GM12878 (cell line): ENCODE data around the gene KIF11. TPM values are rescaled to one million over a fixed set of nuclear protein-coding genes. Genes with fewer than 3 reads are reported as not detected.

Experiments
- ATAC-seq: fragments of 200-7000 bp; cut with Tn5 transposase; 3 replicates; pipeline ENCODE4 v1.9.1; 2020; ENCODE audit warnings: mild to moderate bottlenecking, moderate library complexity
- BruUV-seq: library from RNA; stranded (reverse); fragments of 400-500 nt; replicated peaks from 2 replicates; lab custom pipeline; 2021; lab: Mats Ljungman, UMichigan
- CTCF ChIA-PET: fragments of 300-600 bp; sonication (Branson Sonifier 250); formaldehyde crosslinking; extraction: SDS; loops from one replicate; lab custom pipeline; 2021; ENCODE audit warnings: inconsistent platforms; lab: Yijun Ruan, JAX
- POLR2A ChIA-PET: fragments of 350-600 bp; formaldehyde crosslinking; extraction: SDS; loops from one replicate; lab custom pipeline; 2021; ENCODE audit warnings: inconsistent platforms; lab: Charles Lee
- RAD21 ChIA-PET: fragments of 300-600 bp; sonication (Branson Sonifier 250); formaldehyde crosslinking; loops from one replicate; lab custom pipeline; 2023; ENCODE audit warnings: antibody characterized with exemption; ENCODE audit not compliant: unreplicated experiment; lab: Charles Lee
- SMC1A ChIA-PET: fragments of 300-600 bp; sonication (Branson Sonifier 250); formaldehyde crosslinking; loops from one replicate; lab custom pipeline; 2023; ENCODE audit not compliant: unreplicated experiment, uncharacterized antibody; lab: Charles Lee
- DNase-seq: peaks from one replicate; pipeline ENCODE4 v3.0.0-alpha.2; 2011; ENCODE audit warnings: low read depth, low spot score
- FAIRE-seq: peaks from 3 replicates; lab custom pipeline; 2011; peaks lifted over from hg19 to GRCh38; lab: Jason Lieb, UNC
- H2AFZ ChIP-seq: 2 replicates; pipeline ENCODE4 v1.6.0; 2011; ENCODE audit warnings: low read depth, low read length, control low read depth; ENCODE audit not compliant: control insufficient read depth
- H3K27ac ChIP-seq: 2 replicates; pipeline ENCODE4 v1.5.1; 2011; ENCODE audit warnings: control low read depth; ENCODE audit not compliant: control insufficient read depth, insufficient read depth
- H3K27me3 ChIP-seq, 2 experiments: replicated peaks in 1 of 2; 2 replicates each; pipeline versions ENCODE4 v1.6.0 to v1.6.1; 2011; ENCODE audit warnings: low read length in 1 of 2; ENCODE audit not compliant: control insufficient read depth in 2 of 2, insufficient read depth in 2 of 2
- H3K36me3 ChIP-seq, 2 experiments: 2 replicates each; pipeline ENCODE4 v1.5.1; 2011; ENCODE audit warnings: low read length in 1 of 2; ENCODE audit not compliant: control insufficient read depth in 2 of 2, insufficient read depth in 2 of 2
- H3K4me1 ChIP-seq: 2 replicates; pipeline ENCODE4 v1.6.1; 2011; ENCODE audit warnings: mild to moderate bottlenecking, low read length, moderate library complexity, mixed read lengths; ENCODE audit not compliant: control insufficient read depth, insufficient read depth
- H3K4me2 ChIP-seq: 2 replicates; pipeline ENCODE4 v1.6.0; 2011; ENCODE audit warnings: control low read depth; ENCODE audit not compliant: control insufficient read depth, insufficient read depth
- H3K4me3 ChIP-seq: fragments of 200-600 bp; sonication (generic); 2 replicates; pipeline ENCODE4 v1.5.1; 2016
- H3K79me2 ChIP-seq: 2 replicates; pipeline ENCODE4 v1.6.0; 2011; ENCODE audit warnings: low read length; ENCODE audit not compliant: control insufficient read depth, insufficient read depth
- H3K9ac ChIP-seq: 2 replicates; pipeline ENCODE4 v1.8.0; 2011; ENCODE audit warnings: low read length, control low read depth, mixed read lengths; ENCODE audit not compliant: control insufficient read depth, insufficient read depth
- H3K9me3 ChIP-seq: replicated peaks from 3 replicates; pipeline ENCODE4 v1.5.1; 2011; ENCODE audit warnings: mild to moderate bottlenecking, low read length; ENCODE audit not compliant: control insufficient read depth, insufficient read depth
- H4K20me1 ChIP-seq: 2 replicates; pipeline ENCODE4 v1.6.0; 2011; ENCODE audit not compliant: control insufficient read depth, insufficient read depth
- CHD1 ChIP-seq: IDR thresholded peaks from 2 replicates; pipeline ENCODE4 v1.6.1; 2012; ENCODE audit warnings: low read depth, low read length, improper control_type of control experiment
- JUNB ChIP-seq: IDR thresholded peaks from 2 replicates; pipeline ENCODE4 v1.6.1; 2016; ENCODE audit warnings: antibody characterized with exemption, mild to moderate bottlenecking
- RELA ChIP-seq: fragments of 450-650 bp; IDR thresholded peaks from 2 replicates; pipeline ENCODE4 v1.8.0; 2014; ENCODE audit warnings: borderline replicate concordance; ENCODE audit not compliant: partially characterized antibody
- in situ Hi-C: fragments of 300-500 bp; cut with MboI; formaldehyde crosslinking; loops from 9 replicates; pipeline ENCODE4 v1.14.3; 2018; ENCODE audit warnings: mixed read lengths
- intact Hi-C: fragments of 100-400 bp; cut with micrococcal nuclease; formaldehyde crosslinking; loops from one replicate; pipeline ENCODE4 v1.14.2; 2022; ENCODE audit not compliant: unreplicated experiment
- polyA plus RNA-seq, 11 experiments: library from polyadenylated mRNA; depleted of rRNA in 4 of 11; unstranded in 6 of 11; stranded (reverse) in 5 of 11; fragments of >200 nt; fragmentation: Nextera tagmentation in 4 of 11; fragmentation: Illumina TruSeq in 1 of 11; extraction: Ambion mirVana in 4 of 11; extraction: Trizol in 1 of 11; gene quantifications; 1 replicate in 1 of 11; 2 replicates in 10 of 11; pipeline versions ENCODE4 v1.2.1 to v1.2.3, GENCODE V29; 2011 to 2016; ENCODE audit warnings: inconsistent platforms in 2 of 11, missing spikeins in 2 of 11, low read depth in 1 of 11
- total RNA-seq, 4 experiments: library from RNA; depleted of rRNA in 3 of 4; stranded (reverse); fragments of >200 nt in 3 of 4; fragmentation: Illumina TruSeq in 1 of 4; extraction: Trizol in 1 of 4; gene quantifications; 2 replicates each; pipeline versions ENCODE4 v1.2.1 to v1.2.3, GENCODE V29; 2013 to 2021
- TF ChIP-seq, protein P1 (sequence below): IDR thresholded peaks from 2 replicates; pipeline ENCODE4 v1.6.1; 2012; ENCODE audit warnings: low read depth, low read length, improper control_type of control experiment
- TF ChIP-seq, protein P2 (sequence below): fragments of 450-650 bp; IDR thresholded peaks from 2 replicates; pipeline ENCODE4 v1.6.1; 2017; ENCODE audit warnings: low read depth, mild to moderate bottlenecking, moderate library complexity
- TF ChIP-seq, protein P3 (sequence below): IDR thresholded peaks from 2 replicates; pipeline ENCODE4 v1.6.1; 2011; ENCODE audit warnings: low read depth, low read length, improper control_type of control experiment, borderline replicate concordance
- TF ChIP-seq, protein P4 (sequence below): fragments of 450-650 bp; IDR thresholded peaks from 2 replicates; pipeline ENCODE4 v1.6.1; 2017; ENCODE audit warnings: antibody characterized with exemption, mild to moderate bottlenecking, moderate library complexity

The KIF11 gene
- total and polyA plus RNA-seq, 10 of the 15 experiments (the other 5 are each of a cell fraction or from before 2014, with no cell fraction given) = 14.1 to 79.8 (median 41.9) TPM

DNA sequence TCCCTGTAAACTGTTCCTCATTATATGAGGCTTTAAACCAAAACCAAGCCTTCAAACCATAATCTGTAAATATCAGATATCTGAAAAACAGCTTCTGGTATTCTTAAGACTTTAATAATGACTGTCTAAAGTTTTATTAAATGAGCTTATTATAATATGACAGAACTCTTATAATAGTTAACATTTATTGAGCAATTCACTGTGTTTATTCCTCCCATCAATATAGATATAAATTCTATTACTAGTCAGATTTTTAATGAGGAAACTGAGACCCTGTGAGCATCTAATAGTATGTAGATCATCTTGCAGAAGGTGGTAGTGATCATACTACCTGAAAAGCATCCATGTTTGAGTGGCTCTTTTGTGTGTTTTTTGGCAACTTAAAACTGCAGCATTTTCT lies 45.1 kb downstream of the KIF11 start:
- DNase-seq (no peak), ATAC-seq (no peak), FAIRE-seq (no peak)
- H3K4me3 ChIP-seq = no peak overlapping the region
- H3K9ac ChIP-seq = no peak overlapping the region
- POLR2A ChIA-PET = no interaction called here
- CTCF ChIA-PET = interaction anchor here (0.9 to 2.4 kb wide), 4 partner anchors 47 to 327 kb away, joined by 3 to 5 read pairs (median 4); no protein-coding TSS in a partner anchor
- TF ChIP-seq, protein P1, sequence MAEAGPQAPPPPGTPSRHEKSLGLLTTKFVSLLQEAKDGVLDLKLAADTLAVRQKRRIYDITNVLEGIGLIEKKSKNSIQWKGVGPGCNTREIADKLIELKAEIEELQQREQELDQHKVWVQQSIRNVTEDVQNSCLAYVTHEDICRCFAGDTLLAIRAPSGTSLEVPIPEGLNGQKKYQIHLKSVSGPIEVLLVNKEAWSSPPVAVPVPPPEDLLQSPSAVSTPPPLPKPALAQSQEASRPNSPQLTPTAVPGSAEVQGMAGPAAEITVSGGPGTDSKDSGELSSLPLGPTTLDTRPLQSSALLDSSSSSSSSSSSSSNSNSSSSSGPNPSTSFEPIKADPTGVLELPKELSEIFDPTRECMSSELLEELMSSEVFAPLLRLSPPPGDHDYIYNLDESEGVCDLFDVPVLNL = no peak
- TF ChIP-seq, protein P2, sequence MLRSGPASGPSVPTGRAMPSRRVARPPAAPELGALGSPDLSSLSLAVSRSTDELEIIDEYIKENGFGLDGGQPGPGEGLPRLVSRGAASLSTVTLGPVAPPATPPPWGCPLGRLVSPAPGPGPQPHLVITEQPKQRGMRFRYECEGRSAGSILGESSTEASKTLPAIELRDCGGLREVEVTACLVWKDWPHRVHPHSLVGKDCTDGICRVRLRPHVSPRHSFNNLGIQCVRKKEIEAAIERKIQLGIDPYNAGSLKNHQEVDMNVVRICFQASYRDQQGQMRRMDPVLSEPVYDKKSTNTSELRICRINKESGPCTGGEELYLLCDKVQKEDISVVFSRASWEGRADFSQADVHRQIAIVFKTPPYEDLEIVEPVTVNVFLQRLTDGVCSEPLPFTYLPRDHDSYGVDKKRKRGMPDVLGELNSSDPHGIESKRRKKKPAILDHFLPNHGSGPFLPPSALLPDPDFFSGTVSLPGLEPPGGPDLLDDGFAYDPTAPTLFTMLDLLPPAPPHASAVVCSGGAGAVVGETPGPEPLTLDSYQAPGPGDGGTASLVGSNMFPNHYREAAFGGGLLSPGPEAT = no peak
- TF ChIP-seq, protein P3, sequence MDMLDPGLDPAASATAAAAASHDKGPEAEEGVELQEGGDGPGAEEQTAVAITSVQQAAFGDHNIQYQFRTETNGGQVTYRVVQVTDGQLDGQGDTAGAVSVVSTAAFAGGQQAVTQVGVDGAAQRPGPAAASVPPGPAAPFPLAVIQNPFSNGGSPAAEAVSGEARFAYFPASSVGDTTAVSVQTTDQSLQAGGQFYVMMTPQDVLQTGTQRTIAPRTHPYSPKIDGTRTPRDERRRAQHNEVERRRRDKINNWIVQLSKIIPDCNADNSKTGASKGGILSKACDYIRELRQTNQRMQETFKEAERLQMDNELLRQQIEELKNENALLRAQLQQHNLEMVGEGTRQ = no peak
- TF ChIP-seq CHD1 = no peak
- no peak for TF ChIP-seq JUNB
- TF ChIP-seq, protein P4, sequence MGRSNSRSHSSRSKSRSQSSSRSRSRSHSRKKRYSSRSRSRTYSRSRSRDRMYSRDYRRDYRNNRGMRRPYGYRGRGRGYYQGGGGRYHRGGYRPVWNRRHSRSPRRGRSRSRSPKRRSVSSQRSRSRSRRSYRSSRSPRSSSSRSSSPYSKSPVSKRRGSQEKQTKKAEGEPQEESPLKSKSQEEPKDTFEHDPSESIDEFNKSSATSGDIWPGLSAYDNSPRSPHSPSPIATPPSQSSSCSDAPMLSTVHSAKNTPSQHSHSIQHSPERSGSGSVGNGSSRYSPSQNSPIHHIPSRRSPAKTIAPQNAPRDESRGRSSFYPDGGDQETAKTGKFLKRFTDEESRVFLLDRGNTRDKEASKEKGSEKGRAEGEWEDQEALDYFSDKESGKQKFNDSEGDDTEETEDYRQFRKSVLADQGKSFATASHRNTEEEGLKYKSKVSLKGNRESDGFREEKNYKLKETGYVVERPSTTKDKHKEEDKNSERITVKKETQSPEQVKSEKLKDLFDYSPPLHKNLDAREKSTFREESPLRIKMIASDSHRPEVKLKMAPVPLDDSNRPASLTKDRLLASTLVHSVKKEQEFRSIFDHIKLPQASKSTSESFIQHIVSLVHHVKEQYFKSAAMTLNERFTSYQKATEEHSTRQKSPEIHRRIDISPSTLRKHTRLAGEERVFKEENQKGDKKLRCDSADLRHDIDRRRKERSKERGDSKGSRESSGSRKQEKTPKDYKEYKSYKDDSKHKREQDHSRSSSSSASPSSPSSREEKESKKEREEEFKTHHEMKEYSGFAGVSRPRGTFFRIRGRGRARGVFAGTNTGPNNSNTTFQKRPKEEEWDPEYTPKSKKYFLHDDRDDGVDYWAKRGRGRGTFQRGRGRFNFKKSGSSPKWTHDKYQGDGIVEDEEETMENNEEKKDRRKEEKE = no peak
- TF ChIP-seq RELA = no peak
- H3K4me1 ChIP-seq = no peaks in the 10 kb centered on the region
- intact Hi-C loops = no loop called here
- BruUV-seq = no TSS peak
- SMC1A ChIA-PET = interaction anchor here (0.6 to 2.4 kb wide), 4 partner anchors 10 to 311 kb away, joined by 3 to 7 read pairs (median 4); no protein-coding TSS in a partner anchor
- no peak overlapping the region for H3K27ac ChIP-seq
- H2AFZ ChIP-seq = no peak overlapping the region
- H4K20me1 ChIP-seq = no peaks in the 10 kb centered on the region
- in situ Hi-C loops = no loop called here
- no peaks in the 10 kb centered on the region for H3K9me3 ChIP-seq
- no peaks in the 10 kb centered on the region for H3K79me2 ChIP-seq
- no peak overlapping the region for H3K4me2 ChIP-seq
- H3K27me3 ChIP-seq = no peaks in the 10 kb centered on the region
- peaks cover 2 to 13% of the 10 kb centered on the region in 2 experiments for H3K36me3 ChIP-seq
- RAD21 ChIA-PET = interaction anchor here (1.5 kb wide), 1 partner anchor 48 kb away, joined by 3 read pairs; no protein-coding TSS in a partner anchor
